ENCODE data around the gene CADM1. TPM values are rescaled to one million over a fixed set of nuclear protein-coding genes. Genes with fewer than 3 reads are reported as not detected.

CADM1 gene
- total and polyA plus RNA-seq, 11 donors, result 11.4 to 80.2 (median 40.6) TPM

- intact Hi-C loops (cut with DNase I), result no loop called here
- peaks cover 0 to 17% (median 3%) of the 10 kb centered on the region in 9 donors for H3K27me3 ChIP-seq
Observed at GRCh38 chr11:115515647-115516395, 11.6 kb upstream of the CADM1 start.

DNA sequence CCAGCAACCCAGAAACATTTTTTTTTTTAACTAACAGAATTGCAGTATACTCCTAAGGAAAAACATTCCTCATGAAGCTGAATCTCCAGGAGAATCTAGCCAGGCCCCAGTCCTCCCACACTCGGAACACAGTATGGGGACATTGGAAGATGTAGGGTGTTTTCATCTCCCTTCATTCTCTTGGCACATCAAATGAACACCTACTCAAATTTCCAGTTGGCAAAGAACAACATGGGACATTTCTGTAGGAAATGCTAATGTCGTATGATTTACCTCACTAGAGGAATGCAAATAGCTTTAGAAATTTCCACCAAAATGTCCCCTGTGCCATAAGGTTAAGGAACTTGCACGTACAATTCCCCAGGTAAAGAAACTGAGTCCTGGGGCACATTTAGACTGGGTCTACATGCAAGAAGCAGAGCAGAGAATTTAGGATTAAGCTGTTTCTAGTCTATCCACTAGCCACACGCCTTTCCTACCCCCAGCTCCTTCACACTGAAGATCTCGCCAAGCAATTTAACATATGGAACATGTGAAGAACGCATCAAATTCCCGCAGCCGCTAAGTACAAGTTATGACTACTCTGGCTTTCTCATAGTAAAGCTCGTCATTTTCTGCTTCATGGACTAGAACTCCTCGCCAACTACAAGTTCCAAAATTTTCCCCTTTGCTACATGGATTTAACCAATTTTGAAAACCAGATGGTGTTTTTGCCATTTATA lies 2.9 kb upstream of the CADM1 start:
- Histone ChIP-seq H3K4me1 (peaks cover 0 to 25% (median 8%) of the 10 kb centered on the region in 12 donors), H3K27ac (no peak overlapping the region), H3K4me3 (no peak overlapping the region), H3K36me3 (no peaks in the 10 kb centered on the region), H3K9me3 (no peaks in the 10 kb centered on the region), H3K27me3 (peaks cover 0 to 63% (median 4%) of the 10 kb centered on the region in 9 donors)
- no peak for ATAC-seq
- intact Hi-C loops (cut with DNase I), result loop anchor here in 5 of 10 donors (10.0 kb wide), 3 partner anchors 168 to 732 kb away; no protein-coding TSS in a partner anchor
- no peak for DNase-seq
- TF ChIP-seq CTCF (IDR thresholded peaks at IDR 0.05), result no peak
- no peak for TF ChIP-seq POLR2A (IDR thresholded peaks at IDR 0.05)
- WGBS, 4 donors, result 85 to 88% (median 86%) methylated on average over 10 of the region's 10 CpGs

More at GRCh38 chr11:115515647-115516395, 11.6 kb upstream of the CADM1 start:
- Histone ChIP-seq H3K36me3 (no peaks in the 10 kb centered on the region), H3K4me3 (no peak overlapping the region), H3K4me1 (no peaks in the 10 kb centered on the region), H3K9me3 (no peaks in the 10 kb centered on the region), H3K27ac (no peak overlapping the region)
- TF ChIP-seq POLR2A (IDR thresholded peaks at IDR 0.05) (no peak), CTCF (IDR thresholded peaks at IDR 0.05) (no peak)
- 88 to 96% (median 89%) methylated on average over 6 of the region's 6 CpGs for WGBS, 4 donors
- DNase-seq (no peak), ATAC-seq (no peak)

- no peak for DNase-seq
- H3K4me3 ChIP-seq, result peak overlapping the region; percentile 51 to 84 (median 72)
- TF ChIP-seq CTCF (IDR thresholded peaks at IDR 0.05), result no peak
- no peak for TF ChIP-seq POLR2A (IDR thresholded peaks at IDR 0.05)
- H3K9me3 ChIP-seq, result no peaks in the 10 kb centered on the region
- WGBS, 4 donors, result 7 to 11% (median 8%) methylated on average over 10 of the region's 10 CpGs
- peaks cover 0 to 36% (median 13%) of the 10 kb centered on the region in 12 donors for H3K4me1 ChIP-seq
- ATAC-seq, result no peak
- intact Hi-C loops (cut with DNase I), result loop anchor here in 6 of 10 donors (2.0 to 10.0 kb wide), 4 partner anchors 170 to 730 kb away; no protein-coding TSS in a partner anchor
- H3K27me3 ChIP-seq, result peaks cover 0 to 80% (median 10%) of the 10 kb centered on the region in 9 donors
- peak overlapping the region in 11 of 12 donors; percentile 70 to 90 (median 84) for H3K27ac ChIP-seq
- no peaks in the 10 kb centered on the region for H3K36me3 ChIP-seq
Observed at GRCh38 chr11:115505175-115505574, 960 bp upstream of the CADM1 start.

GRCh38 chr11:115503886-115504275 lies 334 bp downstream of the CADM1 start:
- peaks cover 0 to 40% (median 14%) of the 10 kb centered on the region in 12 donors for H3K4me1 ChIP-seq
- no peak for TF ChIP-seq POLR2A (IDR thresholded peaks at IDR 0.05)
- TF ChIP-seq CTCF (IDR thresholded peaks at IDR 0.05), result no peak
- intact Hi-C loops (cut with DNase I), result loop anchor here in 9 of 10 donors (2.0 to 10.0 kb wide), 11 partner anchors 103 to 729 kb away; no protein-coding TSS in a partner anchor
- no peaks in the 10 kb centered on the region for H3K9me3 ChIP-seq
- WGBS, 4 donors, result 0 to 2% (median 0%) methylated on average over 8 to 15 of the region's 15 CpGs
- peak in 1 of 5 donors; percentile 22 for DNase-seq
- H3K36me3 ChIP-seq, result no peaks in the 10 kb centered on the region
- peaks cover 0 to 90% (median 12%) of the 10 kb centered on the region in 9 donors for H3K27me3 ChIP-seq
- H3K4me3 ChIP-seq, result peak overlapping the region; percentile 51 to 84 (median 72)
- ATAC-seq, result peak; percentile 4 to 33 (median 23)
- peak overlapping the region in 11 of 12 donors; percentile 41 to 90 (median 81) for H3K27ac ChIP-seq

All from heart left ventricle (tissue), 16 donors.